GM19395 (cell line): ENCODE measurements around the gene SHKBP1.
"Not testable (repeated sequence)": the region's sequence is repeated elsewhere in the genome, so short reads cannot be mapped to it uniquely, and the experiment has no call there.

Source experiments
- ATAC-seq: cut with Tn5 transposase; IDR thresholded peaks from one replicate; pipeline ENCODE4 v1.9.1; 2021; ENCODE audit warnings: mild to moderate bottlenecking, moderate library complexity; ENCODE audit not compliant: unreplicated experiment

The SHKBP1 gene

GRCh38 chr19:40584007-40584406 is 7.3 kb downstream of the SHKBP1 start:
- no peak for ATAC-seq

GRCh38 chr19:40585241-40585981 is 8.7 kb downstream of the SHKBP1 start:
- ATAC-seq: no peak

- ATAC-seq: no peak
Observed at GRCh38 chr19:40585982-40586422, 9.3 kb downstream of the SHKBP1 start.

DNA sequence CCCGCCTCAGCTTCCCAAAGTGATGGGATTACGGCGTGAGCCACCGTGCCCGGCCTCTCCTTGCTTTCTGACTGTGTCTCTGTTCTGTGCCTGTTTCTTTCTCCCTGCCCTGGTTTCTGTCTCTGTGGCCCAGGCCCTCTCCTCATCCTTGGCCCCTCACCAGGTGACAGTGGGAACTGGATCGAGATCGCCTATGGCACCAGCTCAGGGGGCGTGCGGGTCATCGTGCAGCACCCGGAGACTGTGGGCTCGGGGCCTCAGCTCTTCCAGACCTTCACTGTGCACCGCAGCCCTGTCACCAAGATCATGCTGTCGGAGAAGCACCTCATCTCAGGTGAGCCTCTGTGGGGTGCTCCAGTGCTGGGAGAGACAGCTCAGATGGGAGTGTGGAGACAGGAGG is 9.9 kb downstream of the SHKBP1 start:
- no peak for ATAC-seq

GRCh38 chr19:40588110-40588854 is 11.6 kb downstream of the SHKBP1 start:
- no peak for ATAC-seq

- ATAC-seq: no peak
Observed at GRCh38 chr19:40588926-40589569, 12.4 kb downstream of the SHKBP1 start.

DNA sequence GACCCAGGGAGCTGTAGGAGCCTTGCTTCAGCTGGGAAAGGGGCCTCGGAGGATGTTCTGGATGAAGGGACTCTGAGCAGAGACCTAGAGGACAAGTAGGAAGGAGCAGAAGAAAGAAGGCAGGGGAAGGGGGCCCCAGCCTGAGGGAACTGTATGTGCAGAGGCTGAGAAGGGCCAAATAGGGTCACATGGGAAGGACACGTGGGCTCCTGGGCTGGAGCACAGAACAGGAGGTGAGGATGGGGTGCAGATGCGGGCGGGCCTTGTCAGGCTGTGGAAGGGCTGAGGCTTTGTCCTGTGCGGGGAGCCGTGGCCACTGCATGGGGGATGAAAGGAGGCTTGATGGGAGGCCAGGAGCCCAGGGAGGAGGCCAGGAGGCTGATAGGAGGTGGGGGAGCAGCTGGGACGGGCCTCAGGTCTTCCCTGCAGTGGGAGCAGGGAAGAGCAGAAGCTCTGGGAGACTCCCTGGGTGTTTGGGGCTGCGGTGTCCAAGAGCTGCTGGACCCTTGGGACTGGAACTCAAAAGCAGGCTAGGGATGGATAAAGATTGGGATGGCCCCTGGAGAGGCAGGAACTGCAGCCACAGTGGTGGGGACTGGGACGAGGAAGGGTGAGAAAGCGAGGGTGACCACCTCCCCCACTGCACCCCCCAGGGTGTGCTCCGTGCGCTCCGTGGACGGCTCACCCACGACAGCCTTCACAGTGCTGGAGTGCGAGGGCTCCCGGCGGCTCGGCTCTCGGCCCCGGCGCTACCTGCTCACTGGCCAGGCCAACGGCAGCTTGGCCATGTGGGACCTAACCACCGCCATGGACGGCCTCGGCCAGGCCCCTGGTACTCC is 13.1 kb downstream of the SHKBP1 start:
- ATAC-seq: no peak

GRCh38 chr19:40590464-40591265 is 14.0 kb downstream of the SHKBP1 start:
- no peak for ATAC-seq

DNA sequence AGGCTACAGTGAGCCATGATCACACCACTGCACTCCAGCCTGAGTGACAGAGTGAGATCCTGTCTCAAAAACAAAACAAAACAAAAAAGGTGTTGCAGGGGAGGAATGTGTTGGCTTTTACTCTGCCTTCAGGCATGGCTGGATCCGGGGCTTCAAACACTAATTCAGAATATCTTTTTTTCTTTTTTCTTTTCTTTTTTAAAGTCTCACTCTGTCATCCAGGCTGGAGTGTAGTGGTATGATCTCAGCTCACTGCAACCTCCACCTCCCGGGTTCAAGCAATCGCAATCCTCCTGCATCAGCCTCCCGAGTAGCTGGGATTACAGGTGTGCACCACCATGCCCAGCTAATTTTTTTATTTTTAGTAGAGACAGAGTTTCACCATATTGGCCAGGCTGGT is 15.1 kb downstream of the SHKBP1 start:
- not testable (repeated sequence) for ATAC-seq

DNA sequence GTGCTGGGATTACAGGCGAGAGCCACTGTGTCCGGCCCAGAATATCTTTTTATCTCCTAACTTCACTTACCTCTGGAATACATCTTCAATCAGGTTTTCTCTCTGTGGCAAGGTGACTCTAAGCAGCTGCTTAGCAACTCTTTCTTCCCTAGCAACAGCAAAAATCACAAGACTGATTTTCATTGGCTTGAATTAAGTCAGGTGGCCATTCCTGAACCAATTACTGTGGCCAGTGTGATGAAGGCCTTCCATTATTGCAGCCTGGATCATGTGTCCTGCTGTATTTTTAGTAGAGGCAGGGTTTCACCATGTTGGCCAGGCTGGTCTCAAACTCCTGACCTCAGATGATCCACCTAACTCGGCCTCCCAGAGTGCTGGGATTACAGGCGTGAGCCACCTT is 15.5 kb downstream of the SHKBP1 start:
- ATAC-seq: no peak

- ATAC-seq: no peak
Observed at GRCh38 chr19:40594255-40594654, 17.6 kb downstream of the SHKBP1 start.

- ATAC-seq: no peak
Observed at GRCh38 chr19:40594657-40595091, 18.0 kb downstream of the SHKBP1 start.

- no peak for ATAC-seq
Observed at GRCh38 chr19:40596608-40597328, 20.1 kb downstream of the SHKBP1 start.

- ATAC-seq: no peak
Observed at GRCh38 chr19:40597329-40597838, 20.7 kb downstream of the SHKBP1 start.

DNA sequence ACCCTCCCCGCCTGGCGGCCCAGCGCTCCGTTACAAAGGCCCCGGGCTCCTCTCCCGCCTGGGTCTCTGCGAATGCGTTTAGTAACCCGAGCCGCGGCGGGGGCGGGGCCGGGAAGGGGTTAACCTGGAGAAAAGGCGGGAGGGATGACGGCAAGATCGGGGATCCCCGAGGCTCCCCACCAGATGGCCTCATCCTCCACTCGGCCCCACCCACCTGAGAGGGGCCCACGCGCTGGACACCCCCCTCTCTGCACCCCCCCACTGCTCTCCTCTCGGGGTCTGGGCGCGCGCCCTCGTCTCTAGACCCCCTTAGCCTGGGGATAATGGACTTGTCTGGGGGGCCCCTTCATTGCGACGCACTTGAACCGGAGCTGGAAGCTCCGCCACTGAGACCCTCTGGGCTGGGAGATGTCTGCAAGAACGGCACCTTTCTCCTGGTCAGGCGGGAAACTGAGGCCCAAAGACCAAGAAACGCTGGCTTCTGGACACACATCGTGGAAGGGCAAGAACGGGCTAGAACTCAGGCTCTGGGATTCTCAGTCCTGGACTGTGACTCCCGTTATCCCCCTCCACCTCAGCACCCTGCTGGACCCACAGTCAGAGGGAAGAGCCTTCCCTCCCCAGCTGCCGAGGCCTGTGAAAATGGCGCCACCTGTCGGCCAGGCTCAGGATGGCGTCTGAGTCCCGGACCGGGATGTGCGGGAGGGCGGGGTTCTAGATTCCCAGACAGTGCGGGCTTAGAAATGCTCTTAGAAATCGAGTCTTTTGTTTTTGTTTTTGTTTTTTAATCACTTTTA is 21.6 kb downstream of the SHKBP1 start:
- ATAC-seq: no peak

GRCh38 chr19:40598918-40599307 is 22.2 kb downstream of the SHKBP1 start:
- no peak for ATAC-seq

- no peak for ATAC-seq
Observed at GRCh38 chr19:40599331-40599901, 22.7 kb downstream of the SHKBP1 start.
